Measurements from ENCODE around the gene COL1A2. TPM values are rescaled to one million over a fixed set of nuclear protein-coding genes. Genes with fewer than 3 reads are reported as not detected.
A peak's percentile ranks its signal among the peaks of the same experiment; 100 is the strongest.

Gene COL1A2
- total RNA-seq, 2 experiments from 2014 or later: 0.26 to 0.35 TPM

- H3K27me3 Mint-ChIP-seq (ENCODE audit: low read depth): peaks cover 12% of the 10 kb centered on the region
- H3K9me3 Mint-ChIP-seq: no peaks in the 10 kb centered on the region
- CTCF ChIA-PET: interaction anchor here (1.2 kb wide), 1 partner anchor 15 kb away, joined by 3 read pairs; no protein-coding TSS in a partner anchor
- H3K36me3 Mint-ChIP-seq (ENCODE audit: low read depth): no peaks in the 10 kb centered on the region
- H3K27ac Mint-ChIP-seq: no peak overlapping the region
- intact Hi-C loops (cut with micrococcal nuclease): no loop called here
- DNase-seq: no peak
- H3K4me3 Mint-ChIP-seq: no peak overlapping the region
- no peaks in the 10 kb centered on the region for H3K4me1 Mint-ChIP-seq (ENCODE audit: low read depth)
Measured at GRCh38 chr7:94431619-94432280, 37.1 kb downstream of the COL1A2 start.

GRCh38 chr7:94432281-94432670 lies 37.6 kb downstream of the COL1A2 start:
- Mint-ChIP-seq H3K27me3 (ENCODE audit: low read depth) (peaks cover 13% of the 10 kb centered on the region), H3K36me3 (ENCODE audit: low read depth) (no peaks in the 10 kb centered on the region), H3K4me3 (no peak overlapping the region), H3K27ac (no peak overlapping the region), H3K9me3 (no peaks in the 10 kb centered on the region), H3K4me1 (ENCODE audit: low read depth) (no peaks in the 10 kb centered on the region)
- CTCF ChIA-PET: interaction anchor here (1.0 to 1.2 kb wide), 2 partner anchors 8 to 14 kb away, joined by 3 to 4 read pairs; no protein-coding TSS in a partner anchor
- intact Hi-C loops (cut with micrococcal nuclease): no loop called here
- DNase-seq: no peak

GRCh38 chr7:94432817-94433216 lies 38.1 kb downstream of the COL1A2 start:
- Mint-ChIP-seq H3K27me3 (ENCODE audit: low read depth) (peaks cover 14% of the 10 kb centered on the region), H3K4me1 (ENCODE audit: low read depth) (no peaks in the 10 kb centered on the region), H3K9me3 (no peaks in the 10 kb centered on the region), H3K27ac (no peak overlapping the region), H3K4me3 (no peak overlapping the region), H3K36me3 (ENCODE audit: low read depth) (no peaks in the 10 kb centered on the region)
- intact Hi-C loops (cut with micrococcal nuclease): no loop called here
- DNase-seq: no peak
- CTCF ChIA-PET: interaction anchor here (0.6 to 1.0 kb wide), 2 partner anchors 9 to 227 kb away, joined by 3 to 4 read pairs; no protein-coding TSS in a partner anchor

GRCh38 chr7:94433224-94433623 lies 38.5 kb downstream of the COL1A2 start:
- Mint-ChIP-seq H3K27ac (no peak overlapping the region), H3K9me3 (no peaks in the 10 kb centered on the region), H3K4me3 (no peak overlapping the region), H3K4me1 (ENCODE audit: low read depth) (no peaks in the 10 kb centered on the region), H3K36me3 (ENCODE audit: low read depth) (no peaks in the 10 kb centered on the region), H3K27me3 (ENCODE audit: low read depth) (peaks cover 18% of the 10 kb centered on the region)
- CTCF ChIA-PET: interaction anchor here (0.6 to 1.0 kb wide), 2 partner anchors 9 to 226 kb away, joined by 3 to 4 read pairs; no protein-coding TSS in a partner anchor
- no peak for DNase-seq
- intact Hi-C loops (cut with micrococcal nuclease): no loop called here

- Mint-ChIP-seq H3K27ac (no peak overlapping the region), H3K27me3 (ENCODE audit: low read depth) (peaks cover 18% of the 10 kb centered on the region), H3K9me3 (no peaks in the 10 kb centered on the region), H3K4me3 (no peak overlapping the region), H3K4me1 (ENCODE audit: low read depth) (no peaks in the 10 kb centered on the region), H3K36me3 (ENCODE audit: low read depth) (no peaks in the 10 kb centered on the region)
- CTCF ChIA-PET: no interaction called here
- intact Hi-C loops (cut with micrococcal nuclease): no loop called here
- DNase-seq: no peak
Measured at GRCh38 chr7:94434042-94434441, 39.3 kb downstream of the COL1A2 start.

- Mint-ChIP-seq H3K9me3 (no peaks in the 10 kb centered on the region), H3K4me1 (ENCODE audit: low read depth) (no peaks in the 10 kb centered on the region), H3K27ac (no peak overlapping the region), H3K36me3 (ENCODE audit: low read depth) (no peaks in the 10 kb centered on the region), H3K4me3 (no peak overlapping the region), H3K27me3 (ENCODE audit: low read depth) (peaks cover 20% of the 10 kb centered on the region)
- CTCF ChIA-PET: interaction anchor here (0.6 to 2.3 kb wide), 7 partner anchors 10 to 1195 kb away, joined by 3 to 16 read pairs (median 3); no protein-coding TSS in a partner anchor
- peak; percentile 68 for DNase-seq
- intact Hi-C loops (cut with micrococcal nuclease): loop anchor here (1.0 to 5.0 kb wide), 3 partner anchors 534 to 1189 kb away; no protein-coding TSS in a partner anchor
Measured at GRCh38 chr7:94436018-94436604, 41.4 kb downstream of the COL1A2 start.

- DNase-seq: no peak
- CTCF ChIA-PET: interaction anchor here (0.7 to 2.3 kb wide), 4 partner anchors 10 to 1196 kb away, joined by 3 to 16 read pairs (median 4); no protein-coding TSS in a partner anchor
- Mint-ChIP-seq H3K27ac (no peak overlapping the region), H3K4me3 (no peak overlapping the region), H3K27me3 (ENCODE audit: low read depth) (peaks cover 20% of the 10 kb centered on the region), H3K4me1 (ENCODE audit: low read depth) (no peaks in the 10 kb centered on the region), H3K9me3 (no peaks in the 10 kb centered on the region), H3K36me3 (ENCODE audit: low read depth) (no peaks in the 10 kb centered on the region)
- intact Hi-C loops (cut with micrococcal nuclease): loop anchor here (1.0 to 5.0 kb wide), 3 partner anchors 534 to 1190 kb away; no protein-coding TSS in a partner anchor
Measured at GRCh38 chr7:94436700-94437099, 42.0 kb downstream of the COL1A2 start.

- no peak overlapping the region for H3K27ac Mint-ChIP-seq
- intact Hi-C loops (cut with micrococcal nuclease): loop anchor here (5.0 to 10.0 kb wide), 2 partner anchors 538 to 1255 kb away; no protein-coding TSS in a partner anchor
- CTCF ChIA-PET: interaction anchor here (2.0 kb wide), 1 partner anchor 10 kb away, joined by 6 read pairs; no protein-coding TSS in a partner anchor
- no peak overlapping the region for H3K4me3 Mint-ChIP-seq
- H3K36me3 Mint-ChIP-seq (ENCODE audit: low read depth): no peaks in the 10 kb centered on the region
- no peaks in the 10 kb centered on the region for H3K4me1 Mint-ChIP-seq (ENCODE audit: low read depth)
- peaks cover 22% of the 10 kb centered on the region for H3K27me3 Mint-ChIP-seq (ENCODE audit: low read depth)
- no peaks in the 10 kb centered on the region for H3K9me3 Mint-ChIP-seq
- DNase-seq: no peak
Measured at GRCh38 chr7:94439893-94440381, 45.2 kb downstream of the COL1A2 start.

- Mint-ChIP-seq H3K9me3 (no peaks in the 10 kb centered on the region), H3K4me3 (no peak overlapping the region), H3K4me1 (ENCODE audit: low read depth) (no peaks in the 10 kb centered on the region), H3K27ac (no peak overlapping the region), H3K27me3 (ENCODE audit: low read depth) (peaks cover 19% of the 10 kb centered on the region), H3K36me3 (ENCODE audit: low read depth) (no peaks in the 10 kb centered on the region)
- intact Hi-C loops (cut with micrococcal nuclease): loop anchor here (10.0 kb wide), 1 partner anchor 1254 kb away; no protein-coding TSS in a partner anchor
- no peak for DNase-seq
- CTCF ChIA-PET: interaction anchor here (2.0 kb wide), 1 partner anchor 9 kb away, joined by 6 read pairs; no protein-coding TSS in a partner anchor
Measured at GRCh38 chr7:94440451-94441039, 45.9 kb downstream of the COL1A2 start.

GRCh38 chr7:94441138-94441537 lies 46.4 kb downstream of the COL1A2 start:
- Mint-ChIP-seq H3K27me3 (ENCODE audit: low read depth) (peaks cover 16% of the 10 kb centered on the region), H3K27ac (no peak overlapping the region), H3K9me3 (no peaks in the 10 kb centered on the region), H3K36me3 (ENCODE audit: low read depth) (no peaks in the 10 kb centered on the region), H3K4me3 (no peak overlapping the region), H3K4me1 (ENCODE audit: low read depth) (no peaks in the 10 kb centered on the region)
- DNase-seq: no peak
- CTCF ChIA-PET: interaction anchor here (2.0 kb wide), 1 partner anchor 9 kb away, joined by 6 read pairs; no protein-coding TSS in a partner anchor
- intact Hi-C loops (cut with micrococcal nuclease): loop anchor here (10.0 kb wide), 1 partner anchor 1254 kb away; no protein-coding TSS in a partner anchor

- CTCF ChIA-PET: no interaction called here
- Mint-ChIP-seq H3K4me3 (no peak overlapping the region), H3K36me3 (ENCODE audit: low read depth) (no peaks in the 10 kb centered on the region), H3K27me3 (ENCODE audit: low read depth) (peaks cover 13% of the 10 kb centered on the region), H3K4me1 (ENCODE audit: low read depth) (no peaks in the 10 kb centered on the region), H3K9me3 (no peaks in the 10 kb centered on the region), H3K27ac (no peak overlapping the region)
- intact Hi-C loops (cut with micrococcal nuclease): loop anchor here (10.0 kb wide), 1 partner anchor 1252 kb away; no protein-coding TSS in a partner anchor
- no peak for DNase-seq
Measured at GRCh38 chr7:94442639-94443038, 47.9 kb downstream of the COL1A2 start.

- Mint-ChIP-seq H3K4me1 (ENCODE audit: low read depth) (no peaks in the 10 kb centered on the region), H3K9me3 (no peaks in the 10 kb centered on the region), H3K27me3 (ENCODE audit: low read depth) (peaks cover 8% of the 10 kb centered on the region), H3K4me3 (no peak overlapping the region), H3K36me3 (ENCODE audit: low read depth) (no peaks in the 10 kb centered on the region), H3K27ac (no peak overlapping the region)
- CTCF ChIA-PET: no interaction called here
- intact Hi-C loops (cut with micrococcal nuclease): loop anchor here (5.0 to 10.0 kb wide), 2 partner anchors 757 to 1250 kb away; no protein-coding TSS in a partner anchor
- DNase-seq: no peak
Measured at GRCh38 chr7:94444813-94445212, 50.1 kb downstream of the COL1A2 start.

Measured in activated naive CD4-positive, alpha-beta T cell treated with anti-CD3 and anti-CD28 coated beads for 36 hours (primary cell).